ENCODE measurements around the gene PLEKHG4B. TPM values are rescaled to one million over a fixed set of nuclear protein-coding genes. Genes with fewer than 3 reads are reported as not detected.
"Not testable (repeated sequence)": the region's sequence is repeated elsewhere in the genome, so short reads cannot be mapped to it uniquely, and the experiment has no call there.

Gene PLEKHG4B
- total and polyA plus RNA-seq, 3 experiments from 2014 or later = not detected

DNA sequence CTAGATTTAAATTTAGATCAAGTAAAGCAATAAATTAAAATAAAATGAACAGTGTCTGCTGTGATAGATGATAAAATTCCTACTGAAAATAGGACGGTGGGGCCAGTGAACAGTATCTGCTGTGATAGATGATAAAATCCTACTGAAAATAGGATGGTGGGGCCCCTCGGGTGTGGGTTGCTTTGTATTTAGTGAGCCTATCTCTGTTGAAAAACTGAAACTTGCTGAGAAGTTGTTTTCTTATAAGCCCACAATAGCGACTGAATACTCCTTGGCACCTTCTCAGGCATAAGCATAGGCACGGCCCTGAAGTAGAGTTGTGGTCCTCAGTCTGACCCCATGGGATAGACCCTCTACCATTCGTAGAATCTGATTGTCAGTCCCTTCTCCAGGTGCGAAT lies 131.8 kb downstream of the PLEKHG4B start:
- H3K36me3 ChIP-seq (ENCODE audit: insufficient read depth, low read length) = peaks cover 25% of the 10 kb centered on the region
- H3K4me1 ChIP-seq (ENCODE audit: insufficient read depth, low read length) = peaks cover 17% of the 10 kb centered on the region
- no peaks in the 10 kb centered on the region for H3K27me3 ChIP-seq (ENCODE audit: insufficient read depth, low read length, poor library complexity, severe bottlenecking)
- ChIA-PET POLR2A (no interaction called here), CTCF (no interaction called here)
- H3K4me3 ChIP-seq (ENCODE audit: low read length) = no peak overlapping the region
- Mint-ChIP-seq H3K36me3 (peaks cover 12 to 72% (median 13%) of the 10 kb centered on the region in 3 donors), H3K27me3 (peaks cover 0 to 1% of the 10 kb centered on the region in 2 donors), H3K4me3 (no peak overlapping the region), H3K9me3 (peaks cover 0 to 2% (median 0%) of the 10 kb centered on the region in 5 donors), H3K27ac (peak overlapping the region in 1 of 8 donors; percentile 69), H3K4me1 (peaks cover 29 to 40% (median 37%) of the 10 kb centered on the region in 3 donors)
- no peak overlapping the region for H3K27ac ChIP-seq (ENCODE audit: low read depth, low read length)
- no peaks in the 10 kb centered on the region for H3K9me3 ChIP-seq (ENCODE audit: low read length)
- DNase-seq = no peak

DNA sequence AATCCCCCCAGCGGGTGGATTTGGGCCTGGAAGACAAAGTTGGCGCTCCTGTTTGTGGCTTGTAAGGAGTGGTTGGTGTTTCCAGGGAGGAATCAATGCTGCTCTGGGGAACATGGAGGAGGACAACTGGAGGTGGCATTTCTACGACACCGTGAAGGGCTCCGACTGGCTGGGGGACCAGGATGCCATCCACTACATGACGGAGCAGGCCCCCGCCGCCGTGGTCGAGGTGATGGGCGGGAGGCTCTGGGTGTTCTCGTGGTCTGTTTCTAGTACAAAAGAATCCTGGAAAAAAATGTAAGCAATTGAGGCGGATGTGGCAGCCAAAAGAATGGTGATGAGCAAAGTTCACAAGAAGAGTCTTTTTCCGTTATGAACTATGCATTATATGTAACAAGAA lies 133.4 kb downstream of the PLEKHG4B start:
- no peak overlapping the region for H3K27ac ChIP-seq (ENCODE audit: low read depth, low read length)
- Mint-ChIP-seq H3K36me3 (peaks cover 17 to 72% (median 18%) of the 10 kb centered on the region in 3 donors), H3K4me3 (no peak overlapping the region), H3K4me1 (peaks cover 27 to 32% (median 31%) of the 10 kb centered on the region in 3 donors), H3K27ac (peak overlapping the region in 2 of 8 donors; percentile 32 to 33), H3K27me3 (peaks cover 0 to 1% of the 10 kb centered on the region in 2 donors), H3K9me3 (no peaks in the 10 kb centered on the region)
- ChIA-PET POLR2A (no interaction called here), CTCF (no interaction called here)
- no peaks in the 10 kb centered on the region for H3K27me3 ChIP-seq (ENCODE audit: insufficient read depth, low read length, poor library complexity, severe bottlenecking)
- H3K4me1 ChIP-seq (ENCODE audit: insufficient read depth, low read length) = peaks cover 15% of the 10 kb centered on the region
- DNase-seq = no peak
- H3K36me3 ChIP-seq (ENCODE audit: insufficient read depth, low read length) = peaks cover 36% of the 10 kb centered on the region
- H3K9me3 ChIP-seq (ENCODE audit: low read length) = no peaks in the 10 kb centered on the region
- H3K4me3 ChIP-seq (ENCODE audit: low read length) = no peak overlapping the region

DNA sequence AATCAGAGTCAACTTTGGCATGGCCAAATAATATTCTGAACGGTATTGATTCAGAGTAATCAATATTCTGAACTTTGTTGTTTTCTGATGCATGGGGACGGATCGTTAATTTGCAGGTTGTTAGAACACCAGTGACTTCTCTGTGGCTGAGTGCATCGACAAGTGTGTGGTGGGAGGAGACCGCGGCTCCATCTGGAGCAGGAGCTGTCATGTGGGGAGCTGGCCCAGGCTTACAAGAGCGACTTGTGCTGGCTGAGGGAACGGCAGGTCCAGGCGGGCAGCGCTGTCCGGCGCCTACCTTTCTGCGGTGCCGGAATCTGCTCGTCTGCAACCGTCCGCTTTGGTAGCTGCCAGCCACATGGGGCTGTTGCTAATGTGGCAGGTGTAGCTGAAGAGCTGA lies 135.4 kb downstream of the PLEKHG4B start:
- CTCF ChIA-PET; H3K4me3 Mint-ChIP-seq; H3K27ac ChIP-seq (ENCODE audit: low read depth, low read length); H3K9me3 Mint-ChIP-seq; H3K27me3 Mint-ChIP-seq; POLR2A ChIA-PET; DNase-seq; H3K4me3 ChIP-seq (ENCODE audit: low read length); H3K9me3 ChIP-seq (ENCODE audit: low read length); H3K4me1 ChIP-seq (ENCODE audit: insufficient read depth, low read length); H3K27me3 ChIP-seq (ENCODE audit: insufficient read depth, low read length, poor library complexity, severe bottlenecking); H3K27ac Mint-ChIP-seq: not testable (repeated sequence)
- peaks cover 18 to 88% (median 20%) of the 10 kb centered on the region in 3 donors for H3K36me3 Mint-ChIP-seq
- peaks cover 41% of the 10 kb centered on the region for H3K36me3 ChIP-seq (ENCODE audit: insufficient read depth, low read length)
- H3K4me1 Mint-ChIP-seq = peaks cover 12 to 14% (median 13%) of the 10 kb centered on the region in 3 donors

DNA sequence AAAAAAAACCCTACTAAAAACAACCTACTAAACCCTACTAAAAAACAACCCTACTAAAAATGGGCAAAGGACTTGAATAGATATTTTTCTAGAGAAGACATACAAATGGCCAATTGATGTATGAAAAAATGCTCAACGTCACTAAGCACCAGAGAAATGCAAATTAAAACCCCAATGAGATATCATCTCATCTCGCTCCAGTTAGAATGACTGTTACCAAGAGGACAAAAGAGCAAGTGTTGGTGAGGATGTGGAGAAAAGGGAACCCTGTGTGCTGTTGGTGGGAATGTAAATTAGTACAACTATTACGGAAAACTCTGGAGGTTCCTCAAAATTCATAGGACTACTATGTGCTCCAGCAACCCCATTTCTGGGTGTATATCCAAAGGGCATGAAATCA lies 136.9 kb downstream of the PLEKHG4B start:
- no peak for DNase-seq
- Mint-ChIP-seq H3K4me3 (no peak overlapping the region), H3K27me3 (no peaks in the 10 kb centered on the region), H3K9me3 (no peaks in the 10 kb centered on the region), H3K36me3 (peaks cover 21 to 94% (median 25%) of the 10 kb centered on the region in 3 donors), H3K27ac (no peak overlapping the region), H3K4me1 (peaks cover 0 to 2% (median 0%) of the 10 kb centered on the region in 3 donors)
- no peaks in the 10 kb centered on the region for H3K4me1 ChIP-seq (ENCODE audit: insufficient read depth, low read length)
- CTCF ChIA-PET = no interaction called here
- H3K27ac ChIP-seq (ENCODE audit: low read depth, low read length) = no peak overlapping the region
- H3K9me3 ChIP-seq (ENCODE audit: low read length) = no peaks in the 10 kb centered on the region
- no peak overlapping the region for H3K4me3 ChIP-seq (ENCODE audit: low read length)
- POLR2A ChIA-PET = no interaction called here
- H3K36me3 ChIP-seq (ENCODE audit: insufficient read depth, low read length) = peaks cover 47% of the 10 kb centered on the region
- H3K27me3 ChIP-seq (ENCODE audit: insufficient read depth, low read length, poor library complexity, severe bottlenecking) = no peaks in the 10 kb centered on the region

DNA sequence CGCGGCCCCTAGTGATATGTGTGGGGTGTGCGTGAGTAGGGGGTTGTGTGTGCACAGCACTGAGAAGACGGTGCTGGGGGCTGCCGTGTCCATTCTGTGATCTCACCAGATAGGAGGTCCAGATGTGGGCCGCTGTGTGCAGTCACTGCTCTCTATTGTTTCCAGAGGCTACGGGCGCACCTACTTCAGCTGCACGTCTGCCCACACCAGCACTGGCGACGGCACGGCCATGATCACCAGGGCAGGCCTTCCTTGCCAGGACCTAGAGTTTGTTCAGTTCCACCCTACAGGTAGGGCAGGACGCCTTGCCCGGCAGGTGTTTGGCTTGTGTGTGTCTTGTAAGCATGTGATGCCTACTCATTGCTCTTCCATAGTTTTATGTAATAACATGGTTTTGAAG lies 138.7 kb downstream of the PLEKHG4B start:
- Histone ChIP-seq H3K27ac (ENCODE audit: low read depth, low read length) (no peak overlapping the region), H3K4me1 (ENCODE audit: insufficient read depth, low read length) (no peaks in the 10 kb centered on the region), H3K4me3 (ENCODE audit: low read length) (no peak overlapping the region), H3K27me3 (ENCODE audit: insufficient read depth, low read length, poor library complexity, severe bottlenecking) (no peaks in the 10 kb centered on the region), H3K36me3 (ENCODE audit: insufficient read depth, low read length) (peaks cover 43% of the 10 kb centered on the region), H3K9me3 (ENCODE audit: low read length) (no peaks in the 10 kb centered on the region)
- Mint-ChIP-seq H3K4me3 (peak overlapping the region in 1 of 7 donors; percentile 79), H3K9me3 (no peaks in the 10 kb centered on the region), H3K4me1 (no peaks in the 10 kb centered on the region), H3K27me3 (no peaks in the 10 kb centered on the region), H3K27ac (peak overlapping the region in 1 of 8 donors; percentile 47), H3K36me3 (peaks cover 20 to 91% (median 26%) of the 10 kb centered on the region in 3 donors)
- DNase-seq = no peak
- ChIA-PET POLR2A (no interaction called here), CTCF (no interaction called here)

DNA sequence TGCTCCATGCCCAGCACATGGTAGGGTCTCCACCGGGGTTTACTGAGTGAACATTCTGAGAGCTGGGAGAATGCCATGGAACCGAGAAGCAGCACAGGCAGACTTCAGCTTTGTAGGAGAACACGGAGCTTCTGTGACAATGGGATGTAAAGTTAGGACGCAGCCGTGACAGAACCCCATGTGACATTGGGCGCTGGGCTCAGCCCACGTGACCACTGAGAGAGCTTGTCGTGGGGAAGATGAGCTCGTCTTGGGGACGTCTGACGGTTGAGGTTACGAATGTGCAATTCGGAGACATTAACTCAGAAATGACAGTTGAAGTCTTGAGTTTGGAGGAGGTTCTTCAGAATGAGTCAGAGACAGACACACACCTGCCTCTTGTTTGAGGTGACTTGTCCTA lies 139.7 kb downstream of the PLEKHG4B start:
- H3K4me1 Mint-ChIP-seq = no peaks in the 10 kb centered on the region
- CTCF ChIA-PET = interaction anchor here (1.0 to 1.8 kb wide), 2 partner anchors 12 to 43 kb away, joined by 3 to 5 read pairs; no protein-coding TSS in a partner anchor
- H3K4me3 Mint-ChIP-seq = no peak overlapping the region
- H3K9me3 ChIP-seq (ENCODE audit: low read length) = no peaks in the 10 kb centered on the region
- no peak overlapping the region for H3K4me3 ChIP-seq (ENCODE audit: low read length)
- no peaks in the 10 kb centered on the region for H3K9me3 Mint-ChIP-seq
- peaks cover 36% of the 10 kb centered on the region for H3K36me3 ChIP-seq (ENCODE audit: insufficient read depth, low read length)
- H3K27me3 Mint-ChIP-seq = no peaks in the 10 kb centered on the region
- POLR2A ChIA-PET = interaction anchor here (0.7 kb wide), 1 partner anchor 1271 kb away, joined by 3 read pairs; no protein-coding TSS in a partner anchor
- DNase-seq = no peak
- H3K36me3 Mint-ChIP-seq = peaks cover 19 to 91% (median 27%) of the 10 kb centered on the region in 3 donors
- H3K4me1 ChIP-seq (ENCODE audit: insufficient read depth, low read length) = no peaks in the 10 kb centered on the region
- H3K27me3 ChIP-seq (ENCODE audit: insufficient read depth, low read length, poor library complexity, severe bottlenecking) = no peaks in the 10 kb centered on the region
- no peak overlapping the region for H3K27ac ChIP-seq (ENCODE audit: low read depth, low read length)
- H3K27ac Mint-ChIP-seq = no peak overlapping the region

DNA sequence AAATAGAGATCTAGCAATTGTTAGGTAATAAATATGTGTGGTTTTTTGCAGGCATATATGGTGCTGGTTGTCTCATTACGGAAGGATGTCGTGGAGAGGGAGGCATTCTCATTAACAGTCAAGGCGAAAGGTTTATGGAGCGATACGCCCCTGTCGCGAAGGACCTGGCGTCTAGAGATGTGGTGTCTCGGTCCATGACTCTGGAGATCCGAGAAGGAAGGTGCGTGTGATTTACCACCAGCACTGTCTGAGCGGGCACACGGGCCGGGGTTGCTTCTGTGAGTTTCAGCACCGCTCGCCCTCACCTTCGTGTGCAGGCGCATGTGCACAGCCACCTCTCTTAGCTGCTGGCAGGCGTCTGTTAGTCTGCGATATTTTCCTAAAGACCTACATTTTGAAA lies 141.5 kb downstream of the PLEKHG4B start:
- H3K27me3 Mint-ChIP-seq; H3K9me3 Mint-ChIP-seq; H3K4me3 ChIP-seq (ENCODE audit: low read length); H3K4me1 Mint-ChIP-seq; H3K27ac ChIP-seq (ENCODE audit: low read depth, low read length); POLR2A ChIA-PET; H3K27me3 ChIP-seq (ENCODE audit: insufficient read depth, low read length, poor library complexity, severe bottlenecking); H3K4me3 Mint-ChIP-seq; H3K9me3 ChIP-seq (ENCODE audit: low read length); H3K4me1 ChIP-seq (ENCODE audit: insufficient read depth, low read length); DNase-seq: not testable (repeated sequence)
- CTCF ChIA-PET = interaction anchor here (1.8 kb wide), 1 partner anchor 14 kb away, joined by 5 read pairs; no protein-coding TSS in a partner anchor
- H3K36me3 Mint-ChIP-seq = peaks cover 12 to 87% (median 26%) of the 10 kb centered on the region in 3 donors
- H3K27ac Mint-ChIP-seq = peak overlapping the region in 1 of 8 donors; percentile 39
- H3K36me3 ChIP-seq (ENCODE audit: insufficient read depth, low read length) = peaks cover 35% of the 10 kb centered on the region

DNA sequence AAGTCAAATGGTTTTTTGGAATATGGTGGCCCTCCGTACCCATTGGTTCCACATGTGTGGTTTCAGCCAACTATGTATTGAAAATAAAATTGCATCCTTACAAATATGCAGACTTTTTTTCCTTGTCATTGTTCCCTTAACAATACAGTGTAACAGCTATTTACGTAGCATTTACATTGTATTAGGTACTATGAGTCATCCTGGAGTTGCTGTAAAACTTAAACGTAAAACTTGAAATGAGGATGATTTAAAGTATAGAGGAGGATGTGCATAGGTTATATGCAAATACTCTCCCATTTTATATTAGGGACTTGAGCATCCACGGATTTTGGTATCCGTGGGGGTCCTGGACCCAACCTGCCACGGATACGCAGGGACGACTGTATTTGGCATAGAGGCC lies 142.5 kb downstream of the PLEKHG4B start:
- POLR2A ChIA-PET = no interaction called here
- Mint-ChIP-seq H3K4me3 (no peak overlapping the region), H3K36me3 (peaks cover 8 to 84% (median 20%) of the 10 kb centered on the region in 3 donors), H3K27me3 (no peaks in the 10 kb centered on the region), H3K9me3 (no peaks in the 10 kb centered on the region), H3K27ac (peak overlapping the region in 1 of 8 donors; percentile 68), H3K4me1 (no peaks in the 10 kb centered on the region)
- H3K4me3 ChIP-seq (ENCODE audit: low read length) = no peak overlapping the region
- H3K36me3 ChIP-seq (ENCODE audit: insufficient read depth, low read length) = peaks cover 25% of the 10 kb centered on the region
- no peak for DNase-seq
- CTCF ChIA-PET = no interaction called here
- no peaks in the 10 kb centered on the region for H3K4me1 ChIP-seq (ENCODE audit: insufficient read depth, low read length)
- H3K27me3 ChIP-seq (ENCODE audit: insufficient read depth, low read length, poor library complexity, severe bottlenecking) = no peaks in the 10 kb centered on the region
- no peak overlapping the region for H3K27ac ChIP-seq (ENCODE audit: low read depth, low read length)
- H3K9me3 ChIP-seq (ENCODE audit: low read length) = no peaks in the 10 kb centered on the region

Measured in CD8-positive, alpha-beta memory T cell (primary cell).